A549 treated with ZK216348 at 1 μM for 4 hours (cell line): ENCODE measurements around the gene UBN2. TPM values are rescaled to one million over a fixed set of nuclear protein-coding genes. Genes with fewer than 3 reads are reported as not detected.

Experiments
- total RNA-seq: library from RNA; stranded (reverse); fragments of 200-300 nt; extraction: Qiagen RNA extraction; gene quantifications from 5 replicates; pipeline ENCODE4 v1.2.3, GENCODE V29; 2022; ENCODE audit warnings: low read depth

The UBN2 gene
- total RNA-seq, result 1.6 to 3.6 TPM (median 2.7 TPM) in 5 replicates

DNA sequence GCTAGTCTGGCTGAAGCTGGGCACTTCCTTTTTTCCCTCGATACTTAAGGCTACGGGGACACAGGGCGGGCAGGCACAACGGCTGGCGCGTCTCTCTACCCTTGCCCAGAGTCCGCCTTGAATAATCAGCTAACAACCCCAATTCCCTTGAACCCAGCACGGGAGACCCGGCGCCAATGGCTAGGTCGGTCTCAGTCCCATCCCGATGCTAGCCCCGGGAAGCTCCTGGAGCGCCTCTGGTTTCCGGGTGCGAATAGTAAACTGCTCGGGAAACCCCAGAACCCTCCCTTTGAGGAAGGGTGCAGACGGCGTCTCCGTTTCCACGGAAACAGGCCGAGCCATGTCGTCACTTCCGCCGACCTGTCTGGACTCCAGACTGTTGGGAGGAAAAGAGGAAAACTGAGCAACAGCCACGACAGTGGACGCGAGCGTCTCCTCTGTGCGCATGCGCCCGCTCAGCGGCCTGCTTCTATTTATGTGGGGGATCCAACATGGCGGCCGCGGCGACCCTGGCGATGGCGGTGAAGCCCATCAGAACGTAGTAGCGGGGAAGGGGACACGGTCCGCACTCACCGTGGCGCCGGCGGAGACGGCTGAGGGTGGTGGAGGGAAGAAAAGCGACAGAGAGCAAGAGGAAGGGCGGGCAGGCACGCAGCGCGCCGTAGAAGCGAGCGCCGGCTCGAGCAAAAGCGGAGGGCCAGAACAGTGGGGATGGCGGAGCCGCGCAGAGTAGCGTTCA lies at the start of gene UBN2:
Gene UBN2, plus strand, starts transcription at position 464 of the 739 bp plus-strand sequence. Its CDS starts 248 bp downstream, at position 712.

DNA sequence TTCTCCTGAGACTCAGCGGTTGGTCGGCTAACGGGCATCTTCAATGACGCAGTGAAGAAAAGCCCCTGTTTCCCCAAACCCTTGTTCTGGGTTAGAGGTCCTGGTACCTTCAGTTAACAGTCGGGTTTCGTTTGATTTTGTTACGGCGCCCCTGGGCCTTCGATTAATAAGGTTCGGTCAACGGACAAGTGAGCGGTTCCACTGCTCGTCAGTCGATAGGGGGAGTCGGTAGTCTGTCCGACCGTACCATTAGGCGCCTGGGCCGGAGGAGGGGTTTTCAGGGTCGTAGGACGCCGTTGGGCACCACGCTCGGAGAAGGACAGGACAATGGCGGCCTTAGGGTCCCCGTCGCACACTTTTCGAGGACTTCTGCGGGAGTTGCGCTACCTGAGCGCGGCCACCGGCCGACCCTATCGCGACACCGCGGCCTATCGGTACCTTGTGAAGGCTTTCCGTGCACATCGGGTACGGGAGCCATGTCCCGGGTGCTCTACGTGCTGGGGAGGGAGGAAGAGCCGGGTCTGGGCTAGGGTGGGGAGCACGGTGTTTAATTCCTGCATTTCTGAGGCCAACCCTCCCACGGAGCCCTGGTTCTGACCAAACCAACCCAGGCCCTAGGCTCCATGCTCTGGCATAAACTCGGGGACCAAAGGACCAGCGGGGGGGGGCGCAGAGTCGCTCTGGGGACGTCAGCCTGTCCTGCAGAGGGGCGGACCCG lies 110.2 kb downstream of the UBN2 start, which contains the start of gene FMC1:
Gene FMC1, plus strand, starts transcription at position 280 of the 718 bp plus-strand sequence. Its CDS starts 48 bp downstream, at position 328.

Other genes starting within 250 kb of the UBN2 start
- 4.2 to 8.6 TPM (median 6.5 TPM) in 5 replicates for gene KIAA1549, start 249.8 kb upstream of the UBN2 start, total RNA-seq
- 4.2 to 9.8 TPM (median 6.5 TPM) in 5 replicates for gene ZC3HAV1L, start 195.2 kb upstream of the UBN2 start, total RNA-seq
- 28.3 to 35.6 TPM (median 34.3 TPM) in 5 replicates for gene ZC3HAV1, start 121.5 kb upstream of the UBN2 start, total RNA-seq
- gene FMC1, start 110.1 kb downstream of the UBN2 start, total RNA-seq, result 10.4 to 40.1 TPM (median 26.5 TPM) in 5 replicates
- 31.2 to 44.7 TPM (median 39.0 TPM) in 5 replicates for gene LUC7L2, start 128.7 kb downstream of the UBN2 start, total RNA-seq